Measurements from ENCODE around the gene PSPN.

Gene PSPN

GRCh38 chr19:6325614-6326013, 50.1 kb downstream of the PSPN start:
- no peak for DNase-seq (ENCODE audit: low read depth in 2 of 2)

All from stimulated activated CD8-positive, alpha-beta memory T cell treated with anti-CD3 and anti-CD28 coated beads, Interleukin-7, amount 100 ng/mL, for 1 hour (primary cell).